Activated naive CD8-positive, alpha-beta T cell treated with anti-CD3 and anti-CD28 coated beads, Interleukin-2, amount 50 U/mL, for 16 hours (primary cell): ENCODE data around the gene ITPKC.
"Not testable (repeated sequence)": the region's sequence is repeated elsewhere in the genome, so short reads cannot be mapped to it uniquely, and the experiment has no call there.

Source experiments
- DNase-seq: peaks from one replicate; pipeline ENCODE4 v3.0.0-alpha.2; 2020; ENCODE audit warnings: low read depth, low spot score

The ITPKC gene

DNA sequence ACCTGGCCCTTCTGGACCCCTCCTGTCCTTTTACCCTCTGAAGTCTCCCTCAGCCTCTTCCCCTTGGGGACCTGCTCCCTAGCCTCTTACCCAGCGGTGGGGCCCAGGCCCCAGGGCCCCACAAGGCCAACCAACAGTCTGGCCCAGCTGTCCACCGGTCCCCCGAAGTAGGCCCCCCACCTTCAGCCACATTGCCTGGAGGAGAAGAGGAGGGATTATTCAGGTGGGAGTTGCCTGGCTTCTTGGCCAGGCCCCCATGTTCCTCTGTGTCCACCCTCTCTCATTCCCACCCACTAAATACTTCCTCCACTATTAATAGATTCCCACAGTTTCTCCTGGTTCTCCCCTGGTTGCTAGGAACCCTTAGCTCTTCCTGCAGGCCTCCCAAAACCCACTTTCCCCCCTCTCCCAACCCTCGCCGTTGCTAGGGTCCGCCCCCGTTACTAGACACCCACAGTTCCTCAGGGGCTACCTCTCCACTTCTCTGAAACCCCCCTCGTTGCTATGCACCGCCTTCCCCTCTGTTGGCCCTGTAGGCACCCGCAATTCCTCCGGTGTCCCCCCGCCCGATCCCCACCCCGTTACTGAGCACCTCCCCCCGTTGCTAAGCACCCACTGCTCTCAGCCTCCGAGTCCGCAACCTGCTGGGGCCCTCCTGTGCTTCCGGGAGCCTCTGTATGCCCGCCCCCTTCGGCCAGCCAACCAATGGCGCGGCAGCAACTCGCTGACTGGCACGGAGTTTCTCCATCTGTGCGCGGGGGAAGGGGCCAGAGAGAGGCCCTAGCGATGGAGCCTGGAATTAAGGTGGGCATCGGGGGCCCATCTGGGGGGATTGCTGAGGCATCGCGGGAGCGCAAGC, 2.2 kb upstream of the ITPKC start:
- DNase-seq, result peak; percentile 80

DNA sequence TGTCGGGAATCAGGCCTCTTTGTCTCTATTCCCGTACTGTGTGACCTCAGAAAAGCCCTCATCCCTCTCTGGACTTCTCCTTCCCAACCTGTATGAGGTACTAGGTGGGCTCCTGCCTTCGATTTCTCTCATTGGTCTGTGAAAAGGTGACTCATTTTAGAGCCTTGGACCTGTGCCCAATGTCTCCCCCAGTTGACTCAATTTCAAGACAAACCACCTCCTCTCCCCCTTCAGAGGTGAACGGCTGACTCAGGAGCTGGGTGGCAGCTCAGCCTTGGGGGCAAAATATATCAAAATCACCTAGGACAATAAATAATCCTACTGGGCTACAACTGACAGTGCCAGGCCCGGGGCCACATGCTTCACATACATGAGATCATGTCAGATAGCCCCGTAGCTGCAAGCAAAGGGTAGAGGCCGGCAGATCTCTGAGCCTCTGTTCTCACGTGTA, 856 bp upstream of the ITPKC start:
- peak; percentile 70 for DNase-seq

DNA sequence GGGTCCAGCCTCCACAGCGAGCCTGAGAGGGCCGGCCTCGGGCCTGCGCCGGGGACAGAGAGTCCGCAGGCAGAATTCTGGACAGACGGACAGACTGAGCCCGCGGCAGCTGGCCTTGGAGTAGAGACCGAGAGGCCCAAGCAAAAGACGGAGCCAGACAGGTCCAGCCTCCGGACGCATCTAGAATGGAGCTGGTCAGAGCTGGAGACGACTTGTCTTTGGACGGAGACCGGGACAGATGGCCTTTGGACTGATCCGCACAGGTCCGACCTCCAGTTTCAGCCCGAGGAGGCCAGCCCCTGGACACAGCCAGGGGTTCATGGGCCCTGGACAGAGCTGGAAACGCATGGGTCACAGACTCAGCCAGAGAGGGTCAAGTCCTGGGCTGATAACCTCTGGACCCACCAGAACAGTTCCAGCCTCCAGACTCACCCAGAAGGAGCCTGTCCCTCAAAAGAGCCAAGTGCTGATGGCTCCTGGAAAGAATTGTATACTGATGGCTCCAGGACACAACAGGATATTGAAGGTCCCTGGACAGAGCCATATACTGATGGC, 490 bp downstream of the ITPKC start:
- DNase-seq, result no peak

DNA sequence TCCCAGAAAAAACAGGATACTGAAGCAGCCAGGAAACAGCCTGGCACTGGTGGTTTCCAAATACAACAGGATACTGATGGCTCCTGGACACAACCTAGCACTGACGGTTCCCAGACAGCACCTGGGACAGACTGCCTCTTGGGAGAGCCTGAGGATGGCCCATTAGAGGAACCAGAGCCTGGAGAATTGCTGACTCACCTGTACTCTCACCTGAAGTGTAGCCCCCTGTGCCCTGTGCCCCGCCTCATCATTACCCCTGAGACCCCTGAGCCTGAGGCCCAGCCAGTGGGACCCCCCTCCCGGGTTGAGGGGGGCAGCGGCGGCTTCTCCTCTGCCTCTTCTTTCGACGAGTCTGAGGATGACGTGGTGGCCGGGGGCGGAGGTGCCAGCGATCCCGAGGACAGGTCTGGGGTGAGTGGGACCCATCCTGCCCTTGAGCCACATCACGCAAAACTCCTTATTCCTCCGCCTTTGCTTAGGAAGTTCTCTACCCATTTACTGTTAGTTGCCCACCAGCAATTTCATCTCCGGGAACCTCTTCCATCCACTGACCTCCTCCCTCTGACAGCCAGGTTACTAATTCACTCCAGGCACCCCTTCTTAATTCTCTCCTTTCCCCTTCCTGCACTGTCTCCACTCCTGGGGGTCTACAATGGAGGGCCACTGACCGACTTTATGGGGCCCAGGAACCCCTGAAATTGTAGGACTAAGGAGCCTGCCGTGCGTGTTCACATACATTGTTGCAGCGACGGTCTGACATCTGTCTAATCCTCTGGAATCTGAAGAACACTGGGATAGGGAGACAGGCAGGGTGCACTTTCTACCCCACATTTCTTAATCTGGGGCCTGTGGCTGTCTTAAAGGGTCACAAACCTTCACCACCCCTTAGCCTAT, 1.2 kb downstream of the ITPKC start:
- no peak for DNase-seq

DNA sequence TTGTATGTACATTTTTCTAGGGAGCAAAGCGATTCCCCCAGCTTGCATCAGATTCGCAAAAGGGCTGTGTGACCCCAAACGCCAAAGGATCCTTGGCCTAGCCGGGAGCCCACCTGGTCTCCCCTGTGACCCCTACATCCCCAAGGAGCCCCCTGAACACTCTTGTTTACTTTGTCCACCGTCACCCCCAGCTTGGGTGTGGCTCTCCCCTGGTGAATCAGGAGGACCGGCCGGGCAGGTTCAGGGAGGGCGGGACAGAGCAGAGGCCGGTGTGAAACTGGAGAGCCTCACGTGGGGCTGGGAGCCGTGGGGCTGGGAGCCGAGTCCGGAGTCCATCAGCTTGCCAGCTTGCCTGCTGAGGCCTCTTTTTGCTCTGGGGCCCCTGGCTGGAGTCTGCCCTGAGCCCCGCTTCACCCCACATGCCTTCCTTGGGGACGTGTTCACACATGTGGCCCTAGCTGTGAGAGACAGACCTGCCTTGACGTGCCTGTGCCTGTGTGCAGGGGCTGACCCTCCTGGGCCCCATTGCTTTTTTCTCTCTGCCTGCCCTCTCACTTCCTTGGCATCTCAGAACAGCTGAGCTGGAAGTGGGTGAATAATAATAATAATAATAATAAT, 2.0 kb downstream of the ITPKC start:
- no peak for DNase-seq

DNA sequence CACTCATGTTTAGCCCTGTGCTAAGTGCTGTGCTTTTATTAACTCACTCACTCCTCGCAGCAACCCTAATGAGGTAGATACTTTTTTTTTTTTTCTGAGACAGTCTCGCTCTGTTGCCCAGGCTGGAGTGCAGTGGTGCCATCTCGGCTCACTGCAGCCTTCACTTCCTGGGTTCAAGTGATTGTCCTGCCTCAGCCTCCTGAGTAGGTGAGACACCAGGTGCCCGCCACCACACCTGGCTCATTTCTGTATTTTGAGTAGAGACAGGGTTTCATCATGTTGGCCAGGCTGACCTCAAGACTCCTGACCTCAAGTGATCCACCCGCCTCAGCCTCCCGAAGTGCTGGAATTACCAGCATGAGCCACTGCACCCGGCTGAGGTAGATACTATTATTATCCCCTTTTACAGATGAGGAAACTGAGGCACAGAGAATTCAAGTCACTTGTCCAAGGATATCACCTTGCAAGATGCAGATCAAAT, 2.5 kb downstream of the ITPKC start:
- no peak for DNase-seq

DNA sequence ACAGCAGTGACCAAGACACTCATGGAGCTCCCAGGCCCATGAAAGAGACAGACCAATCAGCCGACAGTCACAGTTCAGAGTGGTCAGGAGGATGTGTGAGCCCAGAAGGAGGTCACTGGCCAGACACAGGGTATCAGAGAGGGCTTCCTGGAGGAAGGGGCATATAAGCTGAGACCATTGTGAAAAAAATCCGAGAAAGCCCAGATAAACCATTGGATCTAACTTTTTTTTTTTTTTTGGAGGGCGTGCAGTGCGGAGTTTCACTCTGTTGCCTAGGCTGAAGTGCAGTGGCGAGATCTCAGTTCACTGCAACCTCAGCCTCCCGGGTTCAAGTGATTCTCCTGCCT, 4.2 kb downstream of the ITPKC start:
- DNase-seq, result no peak

DNA sequence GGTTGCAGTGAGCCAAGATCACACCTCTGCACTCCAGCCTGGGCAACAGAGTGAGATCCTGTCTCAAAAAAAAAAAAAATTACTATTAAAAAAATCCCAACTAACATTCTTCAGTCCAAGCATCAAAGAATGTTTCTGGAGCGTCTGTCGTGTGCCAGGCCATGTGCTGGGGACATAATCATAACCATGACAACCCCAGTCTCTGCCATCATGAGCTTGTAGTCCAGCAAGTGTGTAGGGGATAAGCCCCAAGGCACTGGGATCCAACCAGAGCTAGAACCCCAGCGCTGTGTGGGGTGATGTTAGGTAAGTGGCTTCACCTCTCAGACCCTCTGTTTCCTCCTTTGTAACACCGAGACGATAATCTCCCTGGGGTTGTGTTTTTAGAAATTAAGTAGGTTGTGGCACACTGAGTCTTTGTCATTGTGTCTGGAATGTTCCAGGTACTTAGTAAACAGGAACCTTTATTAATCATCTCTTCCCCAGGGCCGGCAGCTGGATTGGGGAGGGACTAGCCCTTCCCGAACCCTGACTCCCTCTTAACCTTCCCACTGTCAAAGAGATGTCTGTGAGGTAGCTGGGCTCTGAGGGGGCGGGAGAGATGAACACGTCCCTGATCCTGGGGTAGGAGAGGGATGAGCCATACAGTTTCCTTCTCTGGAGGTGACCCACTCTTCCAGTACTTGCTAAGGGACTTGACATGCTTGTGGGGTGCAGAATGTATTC, 5.2 kb downstream of the ITPKC start:
- DNase-seq, result no peak

DNA sequence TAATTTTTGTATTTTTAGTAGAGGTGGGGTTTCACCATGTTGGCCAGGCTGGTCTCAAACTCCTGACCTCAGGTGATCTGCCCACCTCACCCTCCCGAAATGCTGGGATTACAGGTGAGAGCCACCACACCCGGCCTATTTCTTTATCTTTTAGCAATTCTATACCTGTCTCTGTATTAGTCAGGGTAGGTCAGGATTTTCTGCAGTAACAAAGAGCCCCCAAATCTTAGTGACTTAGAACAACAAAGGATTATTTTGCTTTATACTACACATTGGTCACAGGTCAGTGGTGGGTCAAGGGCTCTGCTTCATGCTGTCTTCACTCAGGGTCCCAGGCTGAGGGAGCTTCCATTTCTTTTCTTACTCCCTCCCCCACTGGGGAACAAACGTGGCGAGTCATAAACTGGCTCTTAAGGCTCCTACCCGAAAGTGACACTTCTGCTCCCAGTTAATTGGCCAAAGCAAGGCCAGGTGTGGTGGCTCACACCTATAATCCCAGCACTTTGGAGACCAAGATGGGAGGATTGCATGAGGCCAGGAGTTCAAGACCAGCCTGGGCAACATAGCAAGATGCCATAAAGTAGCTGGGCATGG, 6.8 kb downstream of the ITPKC start:
- DNase-seq, result no peak

DNA sequence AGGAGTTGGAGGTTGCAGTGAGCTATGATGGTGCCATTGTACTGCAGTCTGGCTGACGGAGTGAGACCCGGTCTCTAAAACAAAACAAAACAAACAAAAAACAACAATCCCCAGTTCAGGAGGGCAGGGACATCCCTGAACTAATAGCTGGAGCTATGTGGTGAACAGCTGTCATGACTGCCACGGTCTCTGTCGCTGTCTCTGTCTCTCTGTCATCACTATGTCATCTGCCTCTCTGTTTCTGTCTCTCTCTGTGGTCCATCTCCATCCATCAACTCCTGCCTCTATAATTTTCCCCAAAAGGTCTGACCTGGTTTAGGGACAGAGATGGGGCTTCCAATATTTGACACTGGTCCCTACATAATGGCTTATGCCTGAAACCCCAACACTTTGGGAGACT, 7.4 kb downstream of the ITPKC start:
- DNase-seq, result no peak

DNA sequence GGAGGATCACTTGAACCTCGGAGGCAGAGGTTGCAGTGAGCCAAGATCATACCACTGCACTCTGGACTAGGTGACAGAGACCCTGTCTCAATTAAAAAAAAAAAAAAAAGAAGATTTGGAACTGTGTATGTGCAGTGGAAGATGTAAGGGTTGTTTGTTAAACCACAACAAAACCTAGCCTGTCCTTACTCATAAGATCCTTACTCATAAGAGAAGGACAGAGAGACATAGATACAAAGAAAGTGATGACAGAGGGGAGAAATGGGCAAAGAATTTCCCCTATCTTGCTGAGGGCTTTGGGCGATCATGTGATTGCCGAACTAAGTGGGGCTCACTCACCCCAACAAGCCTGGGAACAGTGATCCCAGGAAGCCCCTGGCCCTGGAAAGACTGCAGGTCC, 7.9 kb downstream of the ITPKC start:
- no peak for DNase-seq

DNA sequence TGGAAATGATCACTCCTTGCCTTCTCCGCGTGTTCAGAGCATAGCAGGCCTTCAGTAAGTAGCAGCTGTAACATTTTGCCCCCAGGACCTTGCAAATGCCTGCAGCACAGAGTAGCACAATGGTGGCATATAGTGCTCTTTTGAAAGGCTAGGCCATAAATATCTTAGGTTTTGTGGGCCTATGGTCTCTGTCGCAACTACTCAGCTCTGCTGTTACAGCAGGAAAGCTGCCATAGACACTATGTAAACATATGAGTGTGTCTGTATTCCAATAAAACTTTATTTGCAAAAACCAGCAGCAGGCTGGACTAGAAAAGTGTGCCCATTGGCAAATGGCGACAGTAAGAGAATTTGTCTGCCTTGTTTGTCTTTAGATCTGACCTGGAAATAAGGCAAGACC, 9.4 kb downstream of the ITPKC start:
- no peak for DNase-seq

DNA sequence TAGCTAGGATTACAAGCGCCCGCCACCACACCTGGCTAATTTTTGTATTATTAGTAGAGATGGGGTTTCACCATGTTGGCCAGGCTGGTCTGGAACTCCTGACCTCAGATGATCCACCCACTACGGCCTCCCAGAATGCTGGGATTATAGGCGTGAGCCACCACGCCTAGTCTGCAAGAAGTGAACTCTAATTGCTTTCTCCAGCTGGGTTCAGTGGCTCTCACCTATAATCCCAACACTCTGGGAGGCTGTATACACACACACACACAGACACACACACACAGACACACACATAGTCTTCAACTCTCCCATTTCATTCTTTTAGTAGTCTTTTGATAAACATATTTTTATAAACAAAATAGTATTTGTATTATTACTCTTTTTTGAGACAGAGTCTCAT, 13.2 kb downstream of the ITPKC start:
- not testable (repeated sequence) for DNase-seq

DNA sequence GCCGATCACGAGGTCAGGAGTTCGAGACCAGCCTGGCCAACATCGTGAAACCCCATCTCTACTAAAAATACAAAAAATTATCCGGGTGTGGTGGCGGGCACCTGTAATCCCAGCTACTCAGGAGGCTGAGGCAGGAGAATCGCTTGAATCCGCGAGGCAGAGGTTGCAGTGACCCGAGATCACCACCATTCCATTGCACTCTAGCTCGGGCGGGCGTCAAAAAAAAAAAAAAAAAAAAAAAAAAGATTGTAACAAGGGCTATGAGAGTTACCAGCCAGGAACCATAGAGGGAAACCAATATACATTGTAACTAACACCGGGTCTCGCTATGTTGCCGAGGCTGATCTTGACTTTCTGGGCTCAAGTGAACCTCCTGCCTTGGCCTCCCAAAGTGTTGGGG, 15.4 kb downstream of the ITPKC start:
- not testable (repeated sequence) for DNase-seq

DNA sequence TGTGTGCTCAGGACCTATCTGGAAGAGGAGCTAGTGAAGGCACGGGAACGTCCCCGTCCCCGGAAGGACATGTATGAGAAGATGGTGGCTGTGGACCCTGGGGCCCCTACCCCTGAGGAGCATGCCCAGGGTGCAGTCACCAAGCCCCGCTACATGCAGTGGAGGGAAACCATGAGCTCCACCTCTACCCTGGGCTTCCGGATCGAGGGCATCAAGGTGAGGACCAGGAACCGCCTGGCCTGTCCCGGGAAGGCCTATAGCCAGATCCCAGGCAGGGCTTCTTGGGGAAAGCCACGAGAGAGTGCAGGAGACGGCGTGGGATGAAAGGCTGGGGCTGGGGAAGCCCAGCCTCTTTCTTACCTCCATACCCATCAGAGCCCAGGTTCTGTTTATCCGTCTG, 16.2 kb downstream of the ITPKC start:
- DNase-seq, result no peak

DNA sequence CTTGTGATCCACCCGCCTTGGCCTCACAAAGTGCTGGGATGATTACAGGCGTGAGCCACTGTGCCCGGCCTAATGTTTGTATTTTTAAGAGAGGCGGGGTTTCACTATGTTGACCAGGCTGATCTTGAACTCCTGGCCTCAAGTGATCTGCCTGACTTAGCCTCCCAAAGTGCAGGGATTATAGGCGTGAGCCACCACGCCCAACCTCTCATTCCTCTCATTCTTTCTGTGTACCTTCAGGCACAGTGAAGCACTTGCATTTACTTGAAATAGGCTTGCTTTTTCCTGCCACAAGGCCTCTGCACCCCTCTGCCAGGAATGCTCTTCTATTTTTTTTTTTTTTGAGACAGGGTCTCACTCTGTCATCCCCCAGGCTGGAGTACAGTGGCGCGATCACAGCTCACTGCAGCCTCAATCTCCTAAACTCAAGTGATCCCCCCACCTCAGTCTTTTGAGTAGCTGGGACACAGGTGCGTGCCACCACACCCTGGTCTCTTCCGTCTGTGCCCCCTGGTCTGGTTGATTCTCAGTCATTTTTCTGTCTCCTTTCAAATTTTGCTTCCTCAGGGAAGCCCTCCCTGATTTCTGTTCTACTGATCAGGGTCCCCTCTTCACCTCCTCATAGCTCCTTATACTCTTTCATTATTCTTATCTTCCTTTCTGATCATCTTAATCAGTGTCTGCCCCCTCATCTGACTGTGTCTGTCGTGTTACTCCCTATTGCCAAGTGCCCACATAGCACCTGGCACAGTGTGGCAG, 18.3 kb downstream of the ITPKC start:
- DNase-seq, result no peak

DNA sequence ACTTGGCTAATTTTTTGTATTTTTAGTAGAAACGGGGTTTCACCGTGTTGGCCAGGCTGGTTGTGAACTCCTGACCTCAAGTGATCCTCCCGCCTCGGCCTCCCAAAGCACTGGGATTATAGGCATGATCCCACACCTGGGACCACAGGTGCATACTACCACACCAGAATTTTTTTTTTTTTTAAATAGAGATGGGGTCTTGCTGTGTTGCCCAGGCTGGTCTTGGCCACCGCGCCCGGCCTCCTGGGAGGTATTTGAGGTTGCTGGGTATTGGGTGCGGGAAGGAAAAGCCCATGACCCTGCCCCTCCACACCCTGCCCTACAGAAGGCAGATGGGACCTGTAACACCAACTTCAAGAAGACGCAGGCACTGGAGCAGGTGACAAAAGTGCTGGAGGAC, 19.7 kb downstream of the ITPKC start:
- DNase-seq, result no peak

DNA sequence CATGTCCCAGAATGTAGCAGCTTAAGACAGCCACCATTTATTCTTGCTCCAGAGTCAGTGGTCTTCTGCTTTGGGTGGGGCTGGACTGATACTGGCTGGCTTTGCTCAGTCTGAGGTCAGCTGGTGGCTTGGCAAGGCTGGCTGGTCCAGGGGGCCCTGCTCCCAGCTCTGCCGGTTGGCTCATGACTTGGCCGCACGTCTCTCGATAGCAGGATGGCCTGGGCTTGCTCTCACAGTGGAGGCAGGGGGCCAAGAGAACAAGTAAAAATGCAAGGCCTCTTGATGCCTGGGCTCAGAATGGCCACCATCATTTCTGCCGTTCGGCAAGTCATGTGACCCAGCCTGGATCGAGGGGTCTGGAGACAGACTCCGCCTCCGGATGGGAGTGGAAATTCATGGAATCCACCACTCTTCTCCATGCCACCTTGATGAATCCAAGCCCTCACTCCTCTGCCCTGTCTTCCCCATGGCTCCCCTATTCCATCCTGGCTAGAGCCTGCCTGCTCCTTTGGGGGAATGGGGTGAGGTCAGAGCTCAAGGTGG, 20.3 kb downstream of the ITPKC start:
- DNase-seq, result no peak

DNA sequence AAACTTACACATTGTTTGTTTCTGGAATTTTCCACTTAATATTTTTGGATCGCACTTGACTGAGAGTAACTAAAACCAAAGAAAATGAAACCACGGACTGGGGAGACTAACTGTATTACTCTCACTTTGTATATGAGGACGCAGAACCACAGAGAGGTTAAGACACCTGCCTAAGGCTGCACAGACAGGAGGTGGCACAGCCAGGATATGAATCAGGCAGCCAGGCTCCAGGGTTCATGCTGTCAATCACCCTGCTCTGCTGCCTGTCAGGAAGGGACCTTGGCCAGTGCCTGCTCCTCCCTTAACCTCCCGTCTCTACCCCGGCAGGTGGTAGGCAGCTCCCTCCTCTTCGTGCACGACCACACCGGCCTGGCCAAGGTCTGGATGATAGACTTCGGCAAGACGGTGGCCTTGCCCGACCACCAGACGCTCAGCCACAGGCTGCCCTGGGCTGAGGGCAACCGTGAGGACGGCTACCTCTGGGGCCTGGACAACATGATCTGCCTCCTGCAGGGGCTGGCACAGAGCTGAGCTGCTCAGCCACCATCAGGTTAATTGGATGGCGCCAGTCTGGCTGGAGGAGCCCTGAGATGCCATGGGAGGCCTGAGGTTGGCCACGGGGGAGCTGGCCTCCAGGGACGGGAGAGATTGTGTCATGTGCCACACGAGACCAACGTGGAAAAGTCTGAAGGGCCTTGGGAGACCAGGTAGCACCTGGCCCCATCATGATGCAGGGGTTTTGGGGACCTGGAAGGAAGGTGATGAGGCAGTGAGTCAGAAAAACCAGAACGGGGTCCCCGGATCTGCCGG, 22.3 kb downstream of the ITPKC start:
- no peak for DNase-seq
